CD4-positive, alpha-beta T cell treated with Interferon gamma for 1 hour (primary cell): ENCODE results near the gene COL7A1.

Experiments used
- DNase-seq: peaks from one replicate; pipeline ENCODE4 v3.0.0-alpha.2; 2020

Gene COL7A1

DNA sequence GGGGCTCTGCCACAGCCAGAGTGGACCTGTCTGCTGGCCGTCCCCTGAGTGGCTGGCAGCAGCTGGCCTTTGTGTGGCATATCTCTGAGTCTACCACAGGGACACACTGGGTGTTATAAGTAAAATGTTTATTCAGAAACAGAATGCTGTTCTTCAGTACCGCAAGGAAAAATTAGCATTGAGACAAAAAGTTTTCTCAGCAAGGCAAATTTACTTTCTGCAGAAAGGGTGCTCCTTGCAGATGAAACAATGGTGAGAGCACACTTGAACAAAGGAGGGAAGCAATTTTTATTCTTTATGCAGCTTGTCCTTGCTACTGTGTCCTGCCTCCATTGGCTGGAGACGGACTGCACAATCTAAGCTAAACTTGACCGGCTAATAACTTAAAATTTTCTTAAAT is 22.4 kb upstream of the COL7A1 start:
- DNase-seq: no peak

DNA sequence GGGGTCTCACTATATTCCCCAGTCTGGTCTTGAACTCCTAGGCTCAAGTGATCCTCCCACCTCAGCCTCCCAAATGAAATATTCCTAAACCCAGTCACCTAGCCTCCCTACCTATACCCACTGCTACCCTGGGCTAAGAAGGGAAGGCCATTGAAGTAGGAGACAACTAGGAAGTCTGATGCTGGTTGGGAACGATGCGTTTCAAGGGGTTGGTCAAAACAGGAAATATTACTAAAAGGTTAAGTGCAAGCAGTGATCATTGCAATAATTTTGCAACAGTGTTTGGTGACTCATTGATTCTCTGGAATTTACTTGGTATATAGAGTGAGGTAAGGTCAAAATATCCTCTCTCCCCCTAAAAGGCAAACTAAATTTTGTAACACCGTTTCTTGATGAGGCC is 18.9 kb upstream of the COL7A1 start:
- no peak for DNase-seq

DNA sequence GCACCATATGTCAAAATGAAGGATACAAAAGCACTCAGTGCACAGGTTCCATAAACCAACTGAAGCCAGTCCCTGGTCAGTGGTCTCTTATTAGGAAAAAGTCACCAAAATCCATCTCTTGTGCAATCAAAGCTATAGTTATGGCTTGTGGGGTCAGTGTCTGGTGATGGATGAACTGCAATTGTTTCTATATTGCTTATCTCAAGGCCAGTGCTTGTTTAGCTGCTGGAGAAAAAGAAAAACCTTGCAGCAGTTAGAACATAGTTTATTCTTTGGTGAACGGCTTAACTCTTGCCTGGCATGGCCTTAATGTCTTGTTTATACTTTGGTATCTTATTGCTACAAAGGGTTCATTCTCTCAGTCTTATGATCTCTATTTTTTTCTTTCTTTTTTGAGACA is 17.2 kb upstream of the COL7A1 start:
- no peak for DNase-seq

DNA sequence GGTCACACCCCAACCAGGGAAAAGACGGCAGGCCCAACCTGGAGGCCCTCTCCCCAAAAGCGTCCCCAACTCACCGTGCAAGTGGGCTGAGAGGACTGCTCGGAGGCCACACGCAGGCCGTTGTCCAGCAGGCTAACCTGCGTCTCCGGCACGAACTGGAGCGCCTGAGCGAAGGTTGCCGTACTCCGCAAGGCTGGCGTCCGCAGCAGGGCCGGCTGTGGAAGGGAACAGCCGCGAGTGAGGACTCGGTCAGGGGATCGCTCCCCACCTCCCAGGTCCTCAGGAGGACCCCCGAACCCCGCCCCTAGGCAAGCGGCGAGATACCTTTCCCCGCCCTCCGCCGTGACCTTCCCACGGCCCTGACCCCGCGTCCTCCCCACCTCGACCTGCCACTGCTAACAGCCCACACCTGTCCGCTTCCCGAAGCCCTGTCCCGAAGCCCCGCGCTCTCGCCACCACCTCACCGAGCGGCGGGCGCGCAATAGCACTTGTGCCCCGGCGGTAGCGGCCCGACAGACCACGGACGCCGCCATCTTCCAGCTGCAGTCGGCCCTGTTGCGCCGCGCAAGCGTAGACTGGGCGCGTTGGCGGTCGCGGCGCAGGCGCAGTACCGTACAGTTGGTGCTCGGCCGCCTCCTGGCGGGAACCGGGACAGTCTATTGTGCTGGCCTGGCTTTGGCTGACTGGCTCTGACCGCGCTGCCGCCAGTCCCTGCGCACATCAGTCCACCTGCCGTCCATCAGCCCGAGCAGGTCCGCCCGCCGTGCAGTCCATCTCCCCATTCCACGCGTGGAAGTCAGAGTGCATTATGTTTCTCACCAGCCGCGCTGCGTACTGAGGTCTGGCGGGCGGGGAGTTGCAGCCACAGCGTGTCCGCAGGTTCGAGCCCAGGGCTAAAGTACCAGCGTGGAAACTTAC is 14.2 kb upstream of the COL7A1 start, which contains the start of gene UQCRC1:
UQCRC1 (minus strand) TSS at position 559 of the 918 bp plus-strand sequence; CDS start at position 533, 26 bp downstream.
- DNase-seq: peak; percentile 93

DNA sequence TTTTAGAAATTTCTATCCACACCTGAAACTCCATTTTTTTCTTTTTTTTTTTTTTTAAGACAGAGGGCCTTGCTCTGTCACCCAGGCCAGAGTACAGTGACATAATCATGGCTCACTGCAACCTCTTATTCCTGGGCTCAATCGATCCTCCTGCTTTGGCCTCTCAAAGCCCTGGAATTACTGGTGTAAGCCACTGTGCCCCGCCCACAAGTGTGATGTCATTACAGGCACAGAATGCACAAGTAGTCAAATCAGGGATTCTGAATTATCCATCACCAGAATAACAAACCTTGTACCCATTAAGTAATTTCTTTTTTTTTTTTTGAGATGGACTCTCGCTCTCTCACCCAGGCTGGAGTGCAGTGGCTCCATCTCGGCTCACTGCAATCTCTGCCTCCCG is 12.4 kb upstream of the COL7A1 start:
- no peak for DNase-seq

DNA sequence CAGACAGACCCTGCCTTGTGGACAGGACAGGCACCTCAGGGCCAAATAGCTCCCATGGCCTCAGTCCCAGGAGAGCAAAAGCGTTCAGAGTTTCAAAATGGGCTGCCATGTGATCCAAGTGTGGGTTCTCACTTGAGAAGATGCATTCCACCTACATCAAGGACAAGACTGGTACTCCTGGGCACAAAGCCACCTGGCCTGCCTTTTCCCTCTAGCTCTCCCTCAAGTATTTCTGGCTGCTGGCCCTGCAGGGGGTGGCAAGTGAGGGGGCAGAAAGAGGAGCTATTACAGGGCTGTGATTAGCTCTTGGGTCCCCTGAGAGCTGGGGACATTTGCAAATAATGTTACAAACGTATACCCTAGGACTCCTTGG is 6.5 kb upstream of the COL7A1 start:
- no peak for DNase-seq

DNA sequence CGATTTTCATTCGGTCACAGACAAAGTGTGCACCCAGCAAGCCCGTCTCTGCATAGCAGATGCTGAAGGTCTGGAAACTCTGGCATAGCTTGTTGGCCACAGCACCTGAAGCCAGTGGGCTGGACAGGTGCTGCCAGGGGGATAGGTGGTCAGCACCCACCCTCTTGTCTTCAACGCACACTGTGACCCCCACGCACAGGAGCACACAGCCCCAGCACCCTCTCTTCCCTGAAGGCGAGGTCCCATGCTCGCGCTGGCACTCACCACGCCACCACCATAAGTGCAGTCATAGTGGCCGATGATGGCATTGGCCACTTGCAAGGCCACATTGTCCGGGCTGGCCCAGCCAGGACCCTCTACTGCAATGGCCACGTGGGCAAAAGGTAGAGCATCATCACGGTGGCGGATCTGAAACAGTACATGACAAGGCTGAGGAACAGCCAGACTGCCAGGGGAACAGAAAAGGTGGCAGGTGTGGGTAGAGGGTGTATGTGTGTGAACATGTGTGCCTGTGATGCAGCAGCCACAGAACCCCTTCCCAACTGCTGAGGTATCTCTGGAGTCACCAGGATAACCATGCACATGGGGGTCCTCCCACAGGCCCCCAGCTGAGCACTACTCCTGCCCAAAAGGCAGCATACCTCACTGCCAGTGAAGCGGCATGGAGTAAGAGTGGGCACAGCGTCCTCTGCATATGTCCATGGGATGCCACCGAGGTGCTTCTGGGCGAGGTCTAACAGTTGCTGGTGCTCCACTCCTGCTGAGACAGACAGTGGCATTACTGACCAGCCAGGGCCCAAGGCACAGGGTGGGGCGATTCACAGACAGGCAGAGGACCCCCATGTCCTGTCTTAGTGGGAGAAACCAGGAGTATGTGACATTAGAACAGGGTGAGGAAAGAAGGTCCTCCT is 5.8 kb upstream of the COL7A1 start:
- DNase-seq: no peak

DNA sequence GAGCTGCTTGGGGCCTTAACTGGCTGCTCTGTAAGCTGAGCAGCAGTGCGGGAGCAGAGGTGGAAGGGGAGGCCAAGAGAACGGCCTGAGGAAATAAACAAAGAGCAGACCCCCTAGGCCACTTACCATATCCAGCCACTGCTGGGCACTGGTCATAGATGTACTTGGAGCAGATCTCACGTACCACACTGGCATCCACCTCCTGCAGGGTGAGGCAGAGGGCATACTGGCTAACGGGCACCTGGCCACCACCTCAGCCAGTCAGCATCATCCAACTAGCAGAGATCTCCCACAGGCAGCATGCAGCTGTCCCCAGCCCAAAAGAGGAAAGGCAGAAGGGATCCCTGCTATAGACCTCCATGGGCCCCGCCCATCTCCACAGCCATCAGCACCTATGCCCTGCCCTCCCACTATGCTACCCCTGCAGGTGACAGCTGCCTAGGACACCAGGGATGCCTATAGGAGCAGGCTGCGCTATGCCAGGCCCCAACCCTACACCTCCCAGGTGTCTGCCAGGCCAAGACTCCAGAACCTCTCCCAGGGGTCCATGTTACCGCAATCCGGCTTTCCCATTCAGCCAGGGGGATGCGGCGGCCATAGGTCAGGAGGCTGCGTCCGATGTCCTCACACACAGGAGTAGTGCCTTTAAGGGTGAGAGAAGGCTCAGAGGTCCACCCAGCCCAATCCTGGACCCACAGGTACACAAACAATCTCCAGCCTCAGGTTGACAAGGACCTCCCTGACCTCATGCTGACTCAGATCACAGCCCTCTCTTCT is 4.6 kb upstream of the COL7A1 start:
- DNase-seq: no peak

DNA sequence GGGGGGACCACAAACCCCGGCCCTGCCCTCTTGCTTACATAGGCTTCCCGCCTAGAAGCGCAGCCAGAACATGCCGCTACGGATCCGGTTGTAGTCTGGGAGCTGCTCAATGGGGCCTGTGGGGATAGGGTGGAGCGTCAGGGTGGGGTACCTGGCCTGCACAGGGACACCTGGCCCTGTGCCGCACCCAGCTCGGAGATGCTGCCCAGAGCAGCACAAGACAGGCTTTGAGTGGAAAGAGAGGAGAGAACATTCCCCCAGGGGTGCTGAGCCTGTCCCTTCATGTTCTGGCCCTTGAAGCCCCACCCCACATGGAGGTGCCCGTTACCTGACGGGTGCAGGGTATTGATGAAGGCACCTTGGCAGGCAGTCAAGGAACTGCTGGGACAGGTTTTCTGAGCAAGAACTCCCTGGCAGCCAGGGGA is 4.0 kb upstream of the COL7A1 start:
- no peak for DNase-seq

DNA sequence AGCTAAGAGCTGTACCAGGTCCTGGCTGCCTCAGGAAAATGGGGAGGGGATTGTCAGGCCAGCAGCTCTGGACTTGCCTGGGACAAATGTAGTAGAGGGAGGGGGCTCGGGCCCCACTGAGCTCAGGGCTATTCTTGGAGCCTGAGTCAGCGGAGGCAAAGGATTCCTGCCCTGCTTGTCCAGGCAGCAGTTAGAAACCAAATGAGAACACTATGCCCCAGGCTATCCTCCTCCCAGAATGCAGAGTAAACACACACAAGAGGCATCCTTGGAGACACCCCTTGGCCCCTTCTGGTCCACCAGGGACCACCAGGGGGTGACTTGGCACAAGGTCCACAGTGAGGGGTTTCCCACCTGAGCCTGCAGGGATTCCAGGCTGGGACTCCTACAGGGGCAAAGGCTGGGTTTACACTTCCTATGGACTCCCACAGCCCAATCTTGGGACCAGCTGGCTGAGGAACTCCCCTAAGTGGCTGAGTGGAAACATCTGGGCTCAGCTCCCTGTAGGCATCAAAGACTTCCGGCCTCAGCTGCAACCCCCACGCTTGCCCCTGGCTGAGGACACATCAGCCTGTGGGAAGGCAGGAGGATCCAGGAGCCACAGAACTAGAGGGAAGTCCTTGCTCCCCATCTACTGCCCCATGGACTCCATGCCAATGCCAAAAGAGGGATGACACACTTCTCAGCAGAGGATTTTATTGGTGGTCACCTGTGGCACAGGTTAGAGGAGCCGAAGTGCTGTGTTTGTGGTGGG is 3.4 kb upstream of the COL7A1 start:
- DNase-seq: no peak

DNA sequence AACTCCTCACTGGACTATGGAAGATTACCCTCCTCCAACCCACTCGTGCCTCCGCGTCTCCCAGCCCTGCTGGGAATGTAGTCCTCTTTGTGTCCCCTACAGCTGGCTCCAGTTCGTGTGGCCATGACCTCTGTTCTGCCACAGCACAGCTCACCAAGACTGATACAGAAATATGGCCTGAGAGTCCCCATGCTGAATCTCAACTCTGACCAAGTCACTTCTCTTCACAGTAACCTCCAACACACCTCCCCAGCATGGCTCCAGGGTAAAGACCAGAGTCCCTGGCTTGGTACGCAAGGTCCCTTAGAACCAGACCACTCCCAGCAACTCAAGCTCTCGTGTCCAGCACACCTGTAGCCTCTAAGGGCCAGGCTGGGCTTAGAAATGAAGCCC is 2.3 kb upstream of the COL7A1 start:
- no peak for DNase-seq

DNA sequence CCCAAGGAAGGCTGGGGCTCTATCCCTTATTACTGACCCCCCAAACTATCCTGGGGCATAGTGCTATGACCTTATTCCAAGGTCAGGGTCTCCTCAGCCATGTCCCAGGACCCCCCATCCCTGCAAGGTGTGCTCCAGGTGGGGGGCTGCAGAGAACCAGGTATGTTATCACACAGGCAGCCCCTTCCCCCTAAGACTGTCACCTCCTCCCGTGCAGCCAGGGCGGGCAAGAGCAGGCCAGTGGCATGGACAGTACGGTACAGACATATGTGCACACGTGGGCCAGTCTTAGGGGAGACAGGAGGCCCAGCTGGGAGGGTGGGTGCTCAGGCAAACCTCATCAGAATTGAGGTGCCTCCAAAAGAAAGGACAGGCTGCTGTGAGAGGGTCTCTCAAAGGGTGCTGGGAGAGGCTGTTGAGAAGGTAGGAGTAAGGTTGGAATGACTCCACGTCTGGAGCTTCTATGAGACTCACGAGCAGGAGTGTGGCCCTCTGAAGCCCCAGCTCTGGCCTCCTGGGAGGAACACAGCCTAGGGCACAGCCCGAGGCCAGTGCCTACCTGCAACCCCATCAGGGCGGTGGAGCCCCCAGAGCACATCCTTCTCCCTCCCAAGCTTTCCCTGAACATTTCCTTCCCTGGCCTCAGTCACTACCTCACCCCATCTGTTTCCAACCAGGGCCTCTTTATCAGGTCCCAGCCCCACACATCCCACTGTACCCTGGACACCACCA is 1.7 kb upstream of the COL7A1 start:
- DNase-seq: no peak

DNA sequence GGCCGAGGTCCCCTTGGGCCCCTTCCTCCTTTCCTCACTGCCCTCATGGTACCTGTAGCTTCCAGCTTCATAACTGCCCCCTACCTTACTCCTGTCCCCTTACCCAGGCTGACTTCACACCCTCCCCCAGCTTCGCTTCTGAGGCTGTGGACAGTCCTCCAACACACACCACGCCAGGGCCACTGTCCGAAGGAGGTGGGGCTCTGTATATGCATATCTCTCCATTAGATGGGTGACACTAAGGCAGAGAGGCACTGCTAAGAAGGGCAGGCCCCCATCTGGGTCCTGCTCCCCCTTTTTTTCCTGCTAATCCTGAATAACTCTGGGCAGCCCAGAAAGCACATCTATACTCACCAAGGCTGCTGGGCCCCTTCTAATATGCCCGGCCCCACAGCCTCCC is 1.0 kb upstream of the COL7A1 start:
- no peak for DNase-seq

DNA sequence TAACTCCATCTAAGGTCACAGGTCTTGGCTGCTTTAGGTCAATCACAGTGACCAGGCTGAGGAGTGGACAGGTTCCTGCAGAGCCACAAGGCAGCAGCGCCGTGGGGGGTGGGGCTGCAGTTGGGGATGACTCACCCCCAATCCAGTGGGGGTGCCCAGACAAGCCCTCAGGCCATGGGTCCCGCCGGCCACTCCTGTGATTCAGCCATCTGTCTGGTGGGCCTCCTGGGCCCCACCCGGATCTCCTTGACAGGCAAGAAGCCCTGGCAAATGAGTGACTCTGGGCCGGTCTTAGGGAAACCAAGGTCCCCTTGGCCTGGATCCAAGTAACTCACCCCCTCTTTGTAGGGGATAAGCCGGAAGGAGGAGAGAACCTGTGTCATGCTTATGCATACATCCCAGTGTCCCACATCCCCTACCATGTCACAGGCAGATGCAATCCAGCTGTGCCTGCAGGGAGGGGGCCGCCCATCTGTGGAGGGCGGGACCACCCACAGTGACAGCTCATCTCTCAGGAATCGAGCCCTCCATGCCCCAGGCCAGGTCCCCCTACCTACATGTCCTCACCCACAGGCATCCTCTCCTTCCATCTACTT is 495 bp upstream of the COL7A1 start:
- DNase-seq: peak; percentile 16

DNA sequence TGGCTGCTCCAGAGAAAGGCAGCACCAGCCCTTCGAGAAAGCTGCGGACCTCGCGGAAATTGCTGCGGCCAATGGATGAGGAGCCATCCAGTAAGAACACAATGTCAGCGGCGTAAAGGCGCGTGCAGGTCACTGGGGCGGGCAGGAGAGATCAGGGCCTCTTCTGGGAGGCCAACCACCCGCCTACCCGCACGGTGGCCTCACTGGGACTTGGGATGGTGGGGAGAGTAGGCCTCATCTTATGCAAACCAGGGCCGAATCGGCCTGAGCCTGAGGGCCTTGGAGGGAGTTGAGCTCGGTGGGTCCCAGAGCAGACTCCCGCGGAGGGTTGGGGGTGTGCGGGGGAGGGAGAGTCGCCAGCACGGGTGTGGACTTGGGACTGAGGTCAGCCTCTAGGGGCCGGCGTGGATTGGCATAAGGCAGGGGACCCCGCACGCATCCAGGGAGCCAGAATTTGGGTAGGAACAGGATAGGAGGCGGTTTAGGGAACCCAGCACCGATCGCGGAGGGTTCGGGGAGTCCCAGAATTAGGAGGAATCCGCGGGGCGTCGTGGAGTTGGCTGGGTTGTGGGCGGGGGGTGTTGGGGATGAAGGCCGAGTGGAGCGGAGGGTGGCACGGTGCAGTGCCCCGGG is 596 bp downstream of the COL7A1 start:
- no peak for DNase-seq

DNA sequence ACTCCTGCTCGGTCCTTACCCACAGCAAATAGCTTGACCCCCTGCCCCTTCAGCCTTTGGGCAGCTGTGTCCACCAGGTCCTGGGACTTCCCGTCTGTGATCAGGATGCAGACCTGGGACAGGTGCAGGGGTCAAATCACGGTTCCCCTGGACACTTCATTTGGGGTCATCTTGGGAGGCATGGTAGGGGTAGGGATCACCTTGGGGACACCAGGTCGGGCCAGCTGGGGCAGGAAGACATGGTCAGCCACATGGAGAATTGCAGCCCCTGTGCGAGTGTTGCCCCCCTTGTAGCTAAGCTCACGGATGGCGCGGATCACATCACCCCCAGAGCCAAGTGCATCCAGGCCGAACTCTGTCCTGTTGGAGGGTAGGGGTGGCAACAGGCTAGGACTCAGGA is 1.8 kb downstream of the COL7A1 start:
- DNase-seq: no peak

DNA sequence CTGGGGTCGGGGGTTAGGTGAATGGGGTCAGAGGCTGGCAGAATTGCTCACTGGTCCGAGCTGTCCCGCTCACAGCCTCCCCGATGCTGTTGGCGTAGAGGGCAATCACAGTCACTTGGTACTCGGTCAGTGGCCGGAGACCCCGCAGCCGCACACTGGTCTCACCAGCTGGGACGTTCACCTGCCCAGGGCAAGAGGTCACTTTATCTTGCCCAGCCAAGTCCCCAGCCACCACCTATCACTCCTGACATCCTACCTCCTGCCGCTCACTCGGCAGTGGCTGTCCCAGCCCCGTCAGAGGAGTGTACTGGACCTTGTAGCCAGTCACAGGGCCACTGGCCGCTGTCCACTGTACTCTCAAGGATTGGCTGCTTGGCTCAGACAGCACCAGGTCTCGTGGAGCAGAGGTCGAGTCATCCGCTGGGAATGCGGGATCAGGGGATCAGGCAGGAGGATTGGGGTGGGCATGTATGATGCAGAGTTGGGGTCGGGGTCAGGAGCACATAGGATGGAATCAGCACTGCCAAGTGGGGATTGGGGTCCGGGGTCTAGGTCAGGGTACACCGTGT is 2.5 kb downstream of the COL7A1 start:
- no peak for DNase-seq

DNA sequence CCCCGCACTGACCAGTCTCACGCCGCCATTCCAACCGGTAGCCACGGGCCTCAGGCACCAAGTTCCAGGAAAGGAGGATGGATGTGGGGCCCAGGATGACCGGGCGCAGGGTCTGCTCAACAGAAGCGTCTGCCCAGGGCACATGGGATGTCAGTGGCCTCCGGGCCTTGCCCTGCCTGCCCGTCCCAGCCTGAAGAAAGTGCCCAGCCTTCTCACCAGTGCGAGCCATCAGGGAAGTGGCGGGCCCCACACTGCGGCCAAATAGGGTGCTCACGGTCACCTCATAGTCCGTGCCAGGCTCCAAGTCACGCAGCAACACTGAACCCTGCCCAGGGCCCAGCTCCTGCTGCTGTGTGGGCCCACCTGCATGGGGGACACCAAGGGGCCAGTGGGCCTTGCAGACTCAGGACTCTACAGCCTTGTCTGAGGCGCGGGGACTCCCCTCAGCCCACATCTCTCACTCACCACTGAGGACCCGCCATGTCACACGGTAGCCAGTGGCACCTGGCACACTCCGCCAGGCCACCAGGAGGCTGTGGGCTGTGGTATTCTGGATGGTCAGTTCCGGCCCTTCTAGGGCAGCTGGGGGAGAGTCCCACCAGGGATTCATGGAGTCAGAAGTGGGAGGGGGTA is 3.1 kb downstream of the COL7A1 start:
- no peak for DNase-seq

DNA sequence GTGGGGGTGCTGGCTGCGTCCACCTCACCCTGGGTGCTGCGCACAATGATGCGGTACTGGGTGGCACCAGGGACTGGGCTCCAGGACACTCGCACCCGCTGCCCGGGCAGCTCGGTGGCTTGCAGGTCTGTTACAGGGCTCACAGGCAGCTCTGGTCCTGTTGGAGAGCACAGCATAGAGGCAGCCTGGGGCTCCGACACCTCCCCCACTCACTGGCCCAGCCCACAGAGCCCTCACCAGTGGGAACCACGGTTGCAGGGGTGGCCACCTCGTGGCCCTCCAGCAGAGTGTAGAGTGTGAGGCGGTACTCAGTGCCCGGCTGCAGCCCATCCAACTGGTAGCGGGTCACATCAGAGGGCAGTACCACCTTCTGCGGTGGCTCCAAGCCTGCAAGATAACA is 3.7 kb downstream of the COL7A1 start:
- DNase-seq: no peak

DNA sequence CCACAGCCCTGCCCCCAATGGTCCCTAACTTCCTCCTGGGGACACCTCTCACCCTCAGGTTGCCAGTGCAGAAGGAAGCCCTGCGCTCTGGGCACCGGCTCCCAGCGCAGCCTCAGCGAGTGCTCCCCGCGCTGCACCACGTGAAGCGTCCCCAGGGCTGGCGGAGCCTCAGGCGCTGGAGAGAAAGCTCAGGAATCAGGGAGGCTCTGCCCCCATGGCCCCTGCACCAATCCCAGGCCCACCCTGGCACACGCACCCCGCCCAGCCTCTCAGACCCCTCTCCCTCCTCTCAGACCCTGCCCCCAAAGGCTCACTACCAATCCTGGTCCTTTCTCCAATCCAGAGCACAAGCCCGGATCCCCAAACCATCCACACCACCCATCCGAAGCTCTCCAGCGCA is 6.9 kb downstream of the COL7A1 start:
- DNase-seq: no peak
